HG02642 (cell line): Measurements from ENCODE around the gene LYRM4.

Source experiments
- ATAC-seq: cut with Tn5 transposase; IDR thresholded peaks from one replicate; pipeline ENCODE4 v1.9.1; 2021; ENCODE audit warnings: mild to moderate bottlenecking; ENCODE audit not compliant: unreplicated experiment, poor library complexity

The LYRM4 gene

GRCh38 chr6:5151360-5151954, 109.3 kb downstream of the LYRM4 start:
- ATAC-seq = no peak

- ATAC-seq = no peak
Measured at GRCh38 chr6:5150551-5151075, 110.1 kb downstream of the LYRM4 start.

- ATAC-seq = no peak
Measured at GRCh38 chr6:5149891-5150290, 110.9 kb downstream of the LYRM4 start.

- ATAC-seq = no peak
Measured at GRCh38 chr6:5149159-5149704, 111.5 kb downstream of the LYRM4 start.

GRCh38 chr6:5146398-5146797, 114.4 kb downstream of the LYRM4 start:
- no peak for ATAC-seq

GRCh38 chr6:5143634-5144311, 117.0 kb downstream of the LYRM4 start:
- ATAC-seq = no peak

GRCh38 chr6:5142915-5143314, 117.8 kb downstream of the LYRM4 start:
- no peak for ATAC-seq

- no peak for ATAC-seq
Measured at GRCh38 chr6:5142131-5142530, 118.6 kb downstream of the LYRM4 start.

- ATAC-seq = no peak
Measured at GRCh38 chr6:5141046-5141445, 119.7 kb downstream of the LYRM4 start.

- no peak for ATAC-seq
Measured at GRCh38 chr6:5139828-5140771, 120.7 kb downstream of the LYRM4 start.

- no peak for ATAC-seq
Measured at GRCh38 chr6:5138995-5139827, 121.5 kb downstream of the LYRM4 start.

GRCh38 chr6:5136851-5137250, 123.9 kb downstream of the LYRM4 start:
- ATAC-seq = no peak

GRCh38 chr6:5135788-5136376, 124.9 kb downstream of the LYRM4 start:
- no peak for ATAC-seq

GRCh38 chr6:5133943-5134342, 126.8 kb downstream of the LYRM4 start:
- no peak for ATAC-seq

GRCh38 chr6:5132731-5133130, 128.0 kb downstream of the LYRM4 start:
- peak; percentile 89 for ATAC-seq

GRCh38 chr6:5130135-5130866, 130.4 kb downstream of the LYRM4 start:
- no peak for ATAC-seq

GRCh38 chr6:5128351-5128750, 132.4 kb downstream of the LYRM4 start:
- no peak for ATAC-seq

GRCh38 chr6:5127106-5127687, 133.6 kb downstream of the LYRM4 start:
- ATAC-seq = no peak
